ENCODE data around the gene PAK1IP1. TPM values are rescaled to one million over a fixed set of nuclear protein-coding genes. Genes with fewer than 3 reads are reported as not detected.
A peak's percentile ranks its signal among the peaks of the same experiment; 100 is the strongest.
"Not testable (repeated sequence)": the region's sequence is repeated elsewhere in the genome, so short reads cannot be mapped to it uniquely, and the experiment has no call there.

The PAK1IP1 gene
- total RNA-seq, 1 donor from 2014 or later: 7.3 TPM

GRCh38 chr6:10690651-10691445 lies 3.9 kb upstream of the PAK1IP1 start:
- no peak for DNase-seq (ENCODE audit: low spot score)

- DNase-seq (ENCODE audit: low spot score): no peak
These were observed 1.7 kb upstream of the PAK1IP1 start for GRCh38 chr6:10692965-10693538.

GRCh38 chr6:10695086-10695657 lies 400 bp downstream of the PAK1IP1 start:
- no peak for DNase-seq (ENCODE audit: low spot score)

- no peak for DNase-seq (ENCODE audit: low spot score)
These were observed 1.9 kb downstream of the PAK1IP1 start for GRCh38 chr6:10696655-10697054.

GRCh38 chr6:10713962-10714361 lies 19.2 kb downstream of the PAK1IP1 start:
- DNase-seq (ENCODE audit: low spot score): no peak

- DNase-seq (ENCODE audit: low spot score): no peak
These were observed 24.7 kb downstream of the PAK1IP1 start for GRCh38 chr6:10719296-10719963.

GRCh38 chr6:10719964-10720264 lies 25.1 kb downstream of the PAK1IP1 start:
- no peak for DNase-seq (ENCODE audit: low spot score)

- DNase-seq (ENCODE audit: low spot score): peak; percentile 37
These were observed 25.6 kb downstream of the PAK1IP1 start for GRCh38 chr6:10720265-10720959.

- DNase-seq (ENCODE audit: low spot score): not testable (repeated sequence)
These were observed 26.4 kb downstream of the PAK1IP1 start for GRCh38 chr6:10720960-10721849.

GRCh38 chr6:10721850-10722569 lies 27.2 kb downstream of the PAK1IP1 start:
- DNase-seq (ENCODE audit: low spot score): no peak

- DNase-seq (ENCODE audit: low spot score): no peak
These were observed 27.7 kb downstream of the PAK1IP1 start for GRCh38 chr6:10722570-10722819.

- DNase-seq (ENCODE audit: low spot score): peak; percentile 99
These were observed 28.2 kb downstream of the PAK1IP1 start, which contains the start of gene TMEM14C for GRCh38 chr6:10722820-10723566. Gene TMEM14C (plus strand): TSS chr6:10723070. CDS start chr6:10724614, 1,544 bp downstream.

GRCh38 chr6:10723567-10723881 lies 28.8 kb downstream of the PAK1IP1 start:
- DNase-seq (ENCODE audit: low spot score): no peak

GRCh38 chr6:10725044-10725443 lies 30.3 kb downstream of the PAK1IP1 start:
- DNase-seq (ENCODE audit: low spot score): no peak

- no peak for DNase-seq (ENCODE audit: low spot score)
These were observed 30.9 kb downstream of the PAK1IP1 start for GRCh38 chr6:10725716-10726115.

- no peak for DNase-seq (ENCODE audit: low spot score)
These were observed 35.5 kb downstream of the PAK1IP1 start for GRCh38 chr6:10730254-10730653.

GRCh38 chr6:10733151-10733715 lies 38.5 kb downstream of the PAK1IP1 start:
- no peak for DNase-seq (ENCODE audit: low spot score)

GRCh38 chr6:10733863-10734262 lies 39.1 kb downstream of the PAK1IP1 start:
- DNase-seq (ENCODE audit: low spot score): no peak

GRCh38 chr6:10736731-10737130 lies 42.0 kb downstream of the PAK1IP1 start:
- DNase-seq (ENCODE audit: low spot score): no peak

- no peak for DNase-seq (ENCODE audit: low spot score)
These were observed 45.3 kb downstream of the PAK1IP1 start for GRCh38 chr6:10740061-10740460.
